WTC11 (cell line): Measurements from ENCODE around the gene SHISAL1. TPM values are rescaled to one million over a fixed set of nuclear protein-coding genes. Genes with fewer than 3 reads are reported as not detected.

Experiments
- ATAC-seq: fragments of 200-7000 bp; cut with Tn5 transposase; 2 replicates; pipeline ENCODE4 v1.10.0; 2021; ENCODE audit warnings: mild to moderate bottlenecking, moderate library complexity
- CTCF ChIA-PET: fragments of 300-600 bp; sonication (Branson Sonifier 250); formaldehyde crosslinking; loops from one replicate; lab custom pipeline; 2021; ENCODE audit warnings: antibody characterized with exemption; lab: Charles Lee
- POLR2A ChIA-PET: fragments of 350-600 bp; sonication (Branson Sonifier 250); formaldehyde crosslinking; loops from one replicate; lab custom pipeline; 2021; ENCODE audit warnings: antibody characterized with exemption; lab: Charles Lee
- DNase-seq: peaks from one replicate; pipeline ENCODE4 v3.0.0; 2021; ENCODE audit warnings: low spot score
- H3K27ac Mint-ChIP-seq: 2 replicates; pipeline ENCODE4 v1.8.0; 2021; ENCODE audit warnings: mixed read lengths
- H3K27me3 Mint-ChIP-seq: 2 replicates; pipeline ENCODE4 v1.8.0; 2021; ENCODE audit warnings: low read depth, mild to moderate bottlenecking, moderate library complexity, mixed read lengths
- H3K36me3 Mint-ChIP-seq: 2 replicates; pipeline ENCODE4 v1.8.0; 2021; ENCODE audit warnings: mixed read lengths
- H3K4me1 Mint-ChIP-seq: 2 replicates; pipeline ENCODE4 v1.8.0; 2022; ENCODE audit warnings: mixed read lengths
- H3K4me3 Mint-ChIP-seq: 2 replicates; pipeline ENCODE4 v1.8.0; 2021; ENCODE audit warnings: mild to moderate bottlenecking, moderate library complexity, mixed read lengths
- H3K9me3 Mint-ChIP-seq: 2 replicates; pipeline ENCODE4 v1.8.0; 2021; ENCODE audit warnings: mixed read lengths
- CREB1 ChIP-seq: sonication (generic); formaldehyde crosslinking; IDR thresholded peaks from 2 replicates; pipeline ENCODE4 v1.8.0; 2023; ENCODE audit warnings: mild to moderate bottlenecking, missing genetic modification reagents
- CTCF ChIP-seq: fragments of 200-600 bp; IDR thresholded peaks from 2 replicates; pipeline ENCODE4 v1.8.0; 2022; ENCODE audit warnings: antibody characterized with exemption
- EMX1 ChIP-seq: fragments of 250-450 bp; sonication (Bioruptor Pico); IDR thresholded peaks from 2 replicates; pipeline ENCODE4 v1.8.0; 2021; ENCODE audit warnings: mild to moderate bottlenecking
- FOXK1 ChIP-seq: sonication (generic); formaldehyde crosslinking; IDR thresholded peaks from 2 replicates; pipeline ENCODE4 v1.8.0; 2022; ENCODE audit warnings: mild to moderate bottlenecking, moderate library complexity, missing genetic modification reagents
- FOXP1 ChIP-seq: sonication (generic); formaldehyde crosslinking; IDR thresholded peaks from 2 replicates; pipeline ENCODE4 v1.8.0; 2022; ENCODE audit warnings: missing genetic modification reagents, mild to moderate bottlenecking, moderate library complexity, borderline replicate concordance
- GABPB1 ChIP-seq: sonication (generic); formaldehyde crosslinking; IDR thresholded peaks from 2 replicates; pipeline ENCODE4 v1.8.1; 2023; ENCODE audit warnings: mild to moderate bottlenecking, missing genetic modification reagents
- IRF1 ChIP-seq: sonication (generic); formaldehyde crosslinking; IDR thresholded peaks from 2 replicates; pipeline ENCODE4 v1.8.0; 2023; ENCODE audit warnings: missing genetic modification reagents
- JUN ChIP-seq: sonication (generic); formaldehyde crosslinking; IDR thresholded peaks from 2 replicates; pipeline ENCODE4 v1.8.0; 2023; ENCODE audit warnings: mild to moderate bottlenecking, missing genetic modification reagents
- NFYB ChIP-seq: sonication (generic); formaldehyde crosslinking; conservative IDR thresholded peaks from 2 replicates; pipeline ENCODE4 v1.8.0; 2022; ENCODE audit warnings: low read depth, missing genetic modification reagents
- SMAD4 ChIP-seq: sonication (generic); formaldehyde crosslinking; IDR thresholded peaks from 2 replicates; pipeline ENCODE4 v1.8.0; 2022; ENCODE audit warnings: mild to moderate bottlenecking, missing genetic modification reagents
- TCF7 ChIP-seq: sonication (generic); formaldehyde crosslinking; IDR thresholded peaks from 2 replicates; pipeline ENCODE4 v1.8.0; 2022; ENCODE audit warnings: mild to moderate bottlenecking, low read depth, missing genetic modification reagents, moderate library complexity
- ZMAT4 ChIP-seq: fragments of 250-450 bp; sonication (Bioruptor Pico); IDR thresholded peaks from 2 replicates; pipeline ENCODE4 v1.9.0; 2021; ENCODE audit warnings: mild to moderate bottlenecking
- ZNF138 ChIP-seq: sonication (generic); formaldehyde crosslinking; conservative IDR thresholded peaks from 2 replicates; pipeline ENCODE4 v1.8.1; 2022; ENCODE audit warnings: mild to moderate bottlenecking, moderate library complexity, missing genetic modification reagents
- ZNF232 ChIP-seq: sonication (generic); formaldehyde crosslinking; IDR thresholded peaks from 2 replicates; pipeline ENCODE4 v1.8.0; 2022; ENCODE audit warnings: mild to moderate bottlenecking, missing genetic modification reagents
- ZNF416 ChIP-seq: fragments of 250-450 bp; sonication (Bioruptor Pico); IDR thresholded peaks from 2 replicates; pipeline ENCODE4 v1.9.0; 2021; ENCODE audit warnings: mild to moderate bottlenecking, inconsistent platforms
- total RNA-seq: library from RNA; stranded (reverse); gene quantifications from 3 replicates; pipeline ENCODE4 v1.2.3, GENCODE V29; 2021
- TF ChIP-seq, protein P1 (sequence below): sonication (generic); formaldehyde crosslinking; IDR thresholded peaks from 2 replicates; pipeline ENCODE4 v1.8.1; 2022; ENCODE audit warnings: low read depth, missing genetic modification reagents, borderline replicate concordance
- TF ChIP-seq, protein P2 (sequence below): sonication (generic); formaldehyde crosslinking; IDR thresholded peaks from 2 replicates; pipeline ENCODE4 v1.8.1; 2022; ENCODE audit warnings: mild to moderate bottlenecking, moderate library complexity, missing genetic modification reagents
- TF ChIP-seq, protein P3 (sequence below): sonication (generic); formaldehyde crosslinking; IDR thresholded peaks from 2 replicates; pipeline ENCODE4 v1.8.0; 2022; ENCODE audit warnings: missing genetic modification reagents

SHISAL1 gene
- total RNA-seq, 1 experiment from 2014 or later: 2.7 TPM

- TF ChIP-seq ZNF138 (CRISPR knock-in tag): no peak
- TF ChIP-seq, all 79 proteins: peak for 0
Measured at GRCh38 chr22:44287121-44287693, 25.5 kb downstream of the SHISAL1 start (continued).

DNA sequence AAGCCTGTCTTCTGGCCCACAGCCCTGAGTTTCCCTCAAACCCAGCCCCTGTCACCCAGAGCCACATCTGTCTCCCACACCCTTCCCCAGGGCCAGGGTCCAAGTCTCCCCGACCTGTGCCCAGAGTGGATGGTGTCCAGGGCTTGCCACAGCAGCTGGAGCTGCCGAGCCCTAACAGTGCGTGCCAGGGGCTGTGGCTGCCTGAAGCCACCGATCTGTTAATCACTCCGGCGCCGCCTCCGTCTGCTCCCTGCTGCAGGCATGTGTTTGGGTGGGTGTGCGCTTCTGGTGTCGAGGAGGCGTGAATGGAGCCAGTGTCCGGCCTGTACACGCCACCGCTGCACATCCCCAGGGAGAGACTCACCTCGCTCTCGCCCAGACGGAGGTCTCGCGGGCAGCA is 26.1 kb downstream of the SHISAL1 start:
- Mint-ChIP-seq H3K4me1 (peaks cover 28% of the 10 kb centered on the region), H3K9me3 (no peaks in the 10 kb centered on the region), H3K36me3 (no peaks in the 10 kb centered on the region), H3K27me3 (no peaks in the 10 kb centered on the region), H3K4me3 (no peak overlapping the region), H3K27ac (no peak overlapping the region)
- DNase-seq: no peak
- no peak for TF ChIP-seq CREB1 (CRISPR knock-in tag)
- TF ChIP-seq ZNF416 (CRISPR knock-in tag): no peak
- TF ChIP-seq TCF7 (CRISPR knock-in tag): no peak
- no peak for TF ChIP-seq FOXP1 (CRISPR knock-in tag)
- no peak for TF ChIP-seq JUN
- TF ChIP-seq SMAD4 (CRISPR knock-in tag): no peak
- TF ChIP-seq IRF1 (CRISPR knock-in tag): no peak
- no peak for TF ChIP-seq NFYB (CRISPR knock-in tag)
- TF ChIP-seq, protein P1, sequence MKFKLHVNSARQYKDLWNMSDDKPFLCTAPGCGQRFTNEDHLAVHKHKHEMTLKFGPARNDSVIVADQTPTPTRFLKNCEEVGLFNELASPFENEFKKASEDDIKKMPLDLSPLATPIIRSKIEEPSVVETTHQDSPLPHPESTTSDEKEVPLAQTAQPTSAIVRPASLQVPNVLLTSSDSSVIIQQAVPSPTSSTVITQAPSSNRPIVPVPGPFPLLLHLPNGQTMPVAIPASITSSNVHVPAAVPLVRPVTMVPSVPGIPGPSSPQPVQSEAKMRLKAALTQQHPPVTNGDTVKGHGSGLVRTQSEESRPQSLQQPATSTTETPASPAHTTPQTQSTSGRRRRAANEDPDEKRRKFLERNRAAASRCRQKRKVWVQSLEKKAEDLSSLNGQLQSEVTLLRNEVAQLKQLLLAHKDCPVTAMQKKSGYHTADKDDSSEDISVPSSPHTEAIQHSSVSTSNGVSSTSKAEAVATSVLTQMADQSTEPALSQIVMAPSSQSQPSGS (CRISPR knock-in tag): no peak
- no peak for TF ChIP-seq GABPB1 (CRISPR knock-in tag)
- TF ChIP-seq, protein P2, sequence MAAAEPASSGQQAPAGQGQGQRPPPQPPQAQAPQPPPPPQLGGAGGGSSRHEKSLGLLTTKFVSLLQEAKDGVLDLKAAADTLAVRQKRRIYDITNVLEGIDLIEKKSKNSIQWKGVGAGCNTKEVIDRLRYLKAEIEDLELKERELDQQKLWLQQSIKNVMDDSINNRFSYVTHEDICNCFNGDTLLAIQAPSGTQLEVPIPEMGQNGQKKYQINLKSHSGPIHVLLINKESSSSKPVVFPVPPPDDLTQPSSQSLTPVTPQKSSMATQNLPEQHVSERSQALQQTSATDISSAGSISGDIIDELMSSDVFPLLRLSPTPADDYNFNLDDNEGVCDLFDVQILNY (CRISPR knock-in tag): no peak
- TF ChIP-seq ZMAT4 (CRISPR knock-in tag): no peak
- no peak for TF ChIP-seq CTCF
- TF ChIP-seq EMX1 (CRISPR knock-in tag): no peak
- TF ChIP-seq, protein P3, sequence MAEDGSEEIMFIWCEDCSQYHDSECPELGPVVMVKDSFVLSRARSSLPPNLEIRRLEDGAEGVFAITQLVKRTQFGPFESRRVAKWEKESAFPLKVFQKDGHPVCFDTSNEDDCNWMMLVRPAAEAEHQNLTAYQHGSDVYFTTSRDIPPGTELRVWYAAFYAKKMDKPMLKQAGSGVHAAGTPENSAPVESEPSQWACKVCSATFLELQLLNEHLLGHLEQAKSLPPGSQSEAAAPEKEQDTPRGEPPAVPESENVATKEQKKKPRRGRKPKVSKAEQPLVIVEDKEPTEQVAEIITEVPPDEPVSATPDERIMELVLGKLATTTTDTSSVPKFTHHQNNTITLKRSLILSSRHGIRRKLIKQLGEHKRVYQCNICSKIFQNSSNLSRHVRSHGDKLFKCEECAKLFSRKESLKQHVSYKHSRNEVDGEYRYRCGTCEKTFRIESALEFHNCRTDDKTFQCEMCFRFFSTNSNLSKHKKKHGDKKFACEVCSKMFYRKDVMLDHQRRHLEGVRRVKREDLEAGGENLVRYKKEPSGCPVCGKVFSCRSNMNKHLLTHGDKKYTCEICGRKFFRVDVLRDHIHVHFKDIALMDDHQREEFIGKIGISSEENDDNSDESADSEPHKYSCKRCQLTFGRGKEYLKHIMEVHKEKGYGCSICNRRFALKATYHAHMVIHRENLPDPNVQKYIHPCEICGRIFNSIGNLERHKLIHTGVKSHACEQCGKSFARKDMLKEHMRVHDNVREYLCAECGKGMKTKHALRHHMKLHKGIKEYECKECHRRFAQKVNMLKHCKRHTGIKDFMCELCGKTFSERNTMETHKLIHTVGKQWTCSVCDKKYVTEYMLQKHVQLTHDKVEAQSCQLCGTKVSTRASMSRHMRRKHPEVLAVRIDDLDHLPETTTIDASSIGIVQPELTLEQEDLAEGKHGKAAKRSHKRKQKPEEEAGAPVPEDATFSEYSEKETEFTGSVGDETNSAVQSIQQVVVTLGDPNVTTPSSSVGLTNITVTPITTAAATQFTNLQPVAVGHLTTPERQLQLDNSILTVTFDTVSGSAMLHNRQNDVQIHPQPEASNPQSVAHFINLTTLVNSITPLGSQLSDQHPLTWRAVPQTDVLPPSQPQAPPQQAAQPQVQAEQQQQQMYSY: no peak
- no peak for TF ChIP-seq FOXK1 (CRISPR knock-in tag)
- TF ChIP-seq ZNF232: no peak
- ChIA-PET CTCF (interaction anchor here (1.0 to 1.4 kb wide), 3 partner anchors 86 to 201 kb away, joined by 3 read pairs; no protein-coding TSS in a partner anchor), POLR2A (no interaction called here)
- ATAC-seq: no peak
